AG20443 (cell line): ENCODE data around the gene NEK5.
"Not testable (repeated sequence)": the region's sequence is repeated elsewhere in the genome, so short reads cannot be mapped to it uniquely, and the experiment has no call there.

Experiments
- DNase-seq: peaks from one replicate; pipeline ENCODE4 v3.0.0; 2012; ENCODE audit warnings: low spot score, mixed read lengths

Gene NEK5, protein sequence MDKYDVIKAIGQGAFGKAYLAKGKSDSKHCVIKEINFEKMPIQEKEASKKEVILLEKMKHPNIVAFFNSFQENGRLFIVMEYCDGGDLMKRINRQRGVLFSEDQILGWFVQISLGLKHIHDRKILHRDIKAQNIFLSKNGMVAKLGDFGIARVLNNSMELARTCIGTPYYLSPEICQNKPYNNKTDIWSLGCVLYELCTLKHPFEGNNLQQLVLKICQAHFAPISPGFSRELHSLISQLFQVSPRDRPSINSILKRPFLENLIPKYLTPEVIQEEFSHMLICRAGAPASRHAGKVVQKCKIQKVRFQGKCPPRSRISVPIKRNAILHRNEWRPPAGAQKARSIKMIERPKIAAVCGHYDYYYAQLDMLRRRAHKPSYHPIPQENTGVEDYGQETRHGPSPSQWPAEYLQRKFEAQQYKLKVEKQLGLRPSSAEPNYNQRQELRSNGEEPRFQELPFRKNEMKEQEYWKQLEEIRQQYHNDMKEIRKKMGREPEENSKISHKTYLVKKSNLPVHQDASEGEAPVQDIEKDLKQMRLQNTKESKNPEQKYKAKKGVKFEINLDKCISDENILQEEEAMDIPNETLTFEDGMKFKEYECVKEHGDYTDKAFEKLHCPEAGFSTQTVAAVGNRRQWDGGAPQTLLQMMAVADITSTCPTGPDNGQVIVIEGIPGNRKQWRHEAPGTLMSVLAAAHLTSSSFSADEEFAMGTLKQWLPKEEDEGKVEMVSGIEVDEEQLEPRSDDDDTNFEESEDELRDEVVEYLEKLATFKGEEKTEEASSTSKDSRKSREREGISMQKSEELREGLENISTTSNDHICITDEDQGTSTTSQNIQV

DNA sequence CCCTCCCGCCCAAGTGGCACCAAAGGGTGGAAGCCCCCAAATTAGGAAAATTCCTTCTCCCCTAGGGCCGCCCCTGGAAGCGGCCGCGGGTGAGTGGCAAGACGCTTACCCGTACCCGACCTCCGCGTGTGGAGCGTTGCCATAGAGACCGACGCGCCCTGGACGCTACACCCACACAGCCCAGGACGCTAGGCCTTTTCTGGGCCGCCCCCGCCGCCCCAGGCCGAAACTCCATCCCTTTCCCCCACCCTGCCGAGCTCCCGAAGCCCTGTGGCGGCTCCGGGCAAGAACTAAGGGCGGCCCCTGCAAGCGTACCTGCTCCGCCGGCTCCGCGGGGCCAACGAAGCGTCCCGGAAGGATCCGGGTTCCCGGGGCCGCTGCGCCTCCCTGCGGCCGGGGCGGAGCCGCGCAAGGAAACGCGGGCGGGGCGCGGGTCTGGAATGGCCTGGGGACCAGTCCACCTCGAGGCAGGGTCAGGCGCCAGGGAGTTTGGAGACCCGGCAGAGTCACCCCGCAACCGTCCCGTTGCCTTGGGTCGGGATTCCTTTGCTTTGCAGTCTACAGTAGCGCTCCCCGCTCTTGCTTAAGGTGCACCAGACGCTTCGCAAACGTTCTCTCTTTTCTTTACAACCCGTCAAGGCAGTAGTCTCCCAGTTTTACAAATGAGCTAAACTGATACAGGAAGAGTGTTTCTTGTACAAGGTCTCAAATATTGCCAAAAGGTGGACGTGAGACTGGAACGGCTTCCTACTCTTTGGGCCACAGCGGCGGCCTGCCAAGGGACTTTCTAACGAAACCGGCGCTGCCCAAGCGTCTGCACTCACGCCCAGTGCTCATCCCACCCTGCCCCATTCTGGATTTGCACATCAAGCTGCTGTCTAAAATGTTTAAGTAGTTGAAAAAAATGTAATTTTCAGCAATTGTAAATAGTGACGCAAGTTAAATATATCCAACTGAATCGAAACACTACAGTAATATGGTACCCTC, at the start of gene NEK5:
NEK5 (minus strand) TSS at position 360 of the 987 bp plus-strand sequence. CDS start 1,591 bp downstream, outside the sequence.
- peak; percentile 91 for DNase-seq

DNA sequence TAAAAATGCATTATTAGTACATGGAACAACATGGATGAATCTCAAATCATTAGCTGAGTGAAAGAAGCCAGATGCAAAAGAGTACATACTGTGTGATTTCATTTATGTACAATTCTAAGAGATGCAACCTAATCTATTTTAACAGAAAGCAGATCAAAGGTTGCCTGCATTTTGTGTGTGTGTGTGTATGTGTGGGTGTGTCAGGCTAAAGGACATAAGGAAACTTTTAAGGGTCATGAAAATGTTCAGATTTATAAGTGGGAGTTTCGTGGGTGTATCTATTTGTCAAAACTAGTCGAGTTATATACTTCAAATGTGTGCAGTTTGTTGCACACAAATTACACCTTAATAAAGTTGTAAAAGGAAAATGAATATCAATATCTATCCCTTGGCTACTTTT, 48.4 kb upstream of the NEK5 start:
- DNase-seq, result no peak

DNA sequence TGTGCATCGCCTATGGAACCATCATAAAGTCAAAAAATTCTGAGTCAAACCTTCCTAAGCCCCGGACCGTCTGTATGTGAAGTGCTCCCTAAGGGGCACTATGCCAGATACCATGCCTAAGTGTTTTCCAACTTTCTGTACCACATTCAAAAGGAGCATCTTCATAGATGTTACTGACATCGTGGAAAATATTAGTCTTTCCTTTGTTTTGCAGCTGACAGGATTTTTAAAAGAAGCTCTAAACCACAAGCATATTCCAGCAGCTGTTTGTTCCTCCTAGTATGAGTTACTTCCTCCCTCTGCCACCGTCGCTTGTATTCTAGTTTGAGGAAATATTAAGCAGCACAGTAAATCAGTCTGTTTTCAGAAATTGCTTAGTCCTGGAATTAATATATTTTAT, 45.1 kb upstream of the NEK5 start:
- DNase-seq, result not testable (repeated sequence)

GRCh38 chr13:52173373-52173772, 44.5 kb upstream of the NEK5 start:
- no peak for DNase-seq

DNA sequence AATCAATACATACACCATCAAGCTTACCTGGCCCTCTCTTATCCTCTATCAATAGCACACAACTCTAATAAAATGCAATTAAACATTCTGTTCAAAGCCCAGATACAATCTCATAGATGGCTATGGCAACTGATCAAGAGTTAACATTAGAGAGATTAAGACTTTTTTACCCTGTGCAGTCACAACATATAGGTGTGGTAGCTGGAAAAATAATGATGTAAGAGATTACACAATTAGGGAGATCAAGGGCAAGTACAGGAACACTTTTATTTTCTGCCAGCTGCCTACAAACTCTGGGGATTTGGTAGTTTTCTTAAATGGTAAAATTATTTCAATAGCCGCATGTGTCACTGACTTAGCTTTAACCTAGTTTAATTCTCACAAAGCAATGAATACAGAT, 42.8 kb upstream of the NEK5 start:
- DNase-seq, result not testable (repeated sequence)

GRCh38 chr13:52170828-52171391, 42.0 kb upstream of the NEK5 start:
- DNase-seq, result not testable (repeated sequence)

GRCh38 chr13:52169839-52170238, 41.0 kb upstream of the NEK5 start:
- DNase-seq, result no peak

DNA sequence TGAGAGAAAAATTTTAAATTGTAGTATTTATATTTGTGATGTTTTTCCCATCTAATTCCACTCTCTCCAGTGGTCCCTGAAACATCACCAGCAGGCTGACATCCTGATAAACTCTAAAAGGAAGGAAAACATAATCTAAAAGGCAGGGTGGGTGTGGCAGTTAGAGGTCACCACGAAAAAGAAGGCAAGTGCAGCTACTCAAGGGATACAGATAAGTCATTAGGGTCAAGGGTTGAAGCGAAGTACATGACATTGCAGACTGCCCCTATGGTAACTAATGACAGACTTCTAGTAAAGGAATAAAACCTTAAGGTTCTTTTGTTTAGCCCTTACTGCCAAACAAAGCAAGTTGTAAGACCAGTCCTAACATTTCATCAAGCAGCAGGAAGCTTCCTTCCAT, 36.5 kb upstream of the NEK5 start:
- DNase-seq, result no peak

DNA sequence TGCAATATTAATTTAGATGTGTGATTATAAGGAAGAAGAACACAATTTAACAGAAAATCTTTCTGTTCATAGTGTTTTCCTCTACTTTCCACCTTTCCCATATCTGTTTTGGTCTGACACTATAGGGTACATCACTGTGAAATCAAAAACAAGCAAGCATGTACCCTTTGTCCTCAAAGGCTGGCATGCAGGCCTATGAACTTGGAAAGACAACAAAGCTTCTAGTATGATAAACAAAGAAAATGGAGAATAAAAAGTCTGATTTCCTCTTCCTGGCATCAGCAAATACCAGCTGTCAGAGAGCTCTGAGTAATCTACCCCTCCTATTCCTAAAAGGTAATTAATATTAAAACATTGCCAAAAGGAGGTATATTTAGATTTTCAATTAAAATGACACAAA, 36.1 kb upstream of the NEK5 start:
- no peak for DNase-seq

DNA sequence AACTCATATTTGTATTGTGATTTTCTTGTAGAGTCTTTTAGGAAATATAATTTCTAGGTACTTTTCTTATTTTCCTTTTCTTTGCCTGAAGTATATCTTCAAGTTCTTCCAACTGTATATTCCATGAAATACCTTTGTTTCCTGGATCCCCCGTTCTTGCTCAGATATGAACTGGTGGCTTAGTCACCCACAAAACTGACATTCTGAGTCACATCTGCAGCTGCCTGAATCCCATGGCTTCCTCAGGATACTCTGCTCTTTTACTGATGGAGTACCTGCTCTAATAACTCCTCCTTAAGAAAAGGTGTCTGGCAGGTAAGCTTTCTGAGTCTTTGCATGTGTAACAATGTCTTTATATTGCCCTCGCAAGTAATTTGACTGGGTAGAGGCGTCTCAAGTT, 35.0 kb upstream of the NEK5 start:
- DNase-seq, result not testable (repeated sequence)

DNA sequence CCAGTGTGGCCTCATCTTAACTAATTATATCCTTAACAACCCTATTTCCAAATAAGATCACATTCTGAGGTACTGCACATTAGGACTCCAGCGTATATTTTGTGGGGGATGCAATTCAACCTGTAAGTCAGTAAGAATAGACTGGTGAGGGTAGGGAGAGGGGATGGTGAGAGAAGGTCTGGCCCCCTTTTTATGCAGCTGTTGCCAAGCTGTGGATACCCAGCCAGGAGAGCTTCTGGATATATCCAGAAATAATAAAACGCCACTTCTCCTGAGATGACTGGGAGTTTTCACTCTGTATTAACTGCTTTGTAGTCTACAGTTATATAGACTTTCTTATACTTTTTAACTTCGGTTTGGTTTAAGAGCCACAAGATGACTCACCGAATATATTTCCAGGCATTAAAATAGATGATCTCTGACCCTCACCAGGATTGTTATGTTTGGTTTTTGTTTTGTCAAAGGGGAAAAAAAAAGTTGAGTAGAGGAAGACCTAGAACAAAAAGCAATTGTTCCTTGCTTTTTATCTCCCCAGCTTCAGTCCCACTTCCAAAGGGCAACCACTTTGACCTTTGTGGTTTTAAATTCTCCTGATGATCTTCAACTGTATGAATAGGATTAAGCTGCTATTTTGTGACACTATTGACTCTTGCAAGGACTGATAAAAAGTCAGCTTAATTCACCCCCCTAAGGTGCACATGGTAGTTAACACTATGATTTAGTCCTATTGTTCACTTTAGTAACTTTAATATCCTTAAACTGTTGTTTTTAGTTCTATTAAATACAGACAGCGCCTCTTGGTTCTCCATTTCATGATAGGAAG, 33.6 kb upstream of the NEK5 start:
- no peak for DNase-seq

- no peak for DNase-seq
Observed at GRCh38 chr13:52161181-52161646, 32.3 kb upstream of the NEK5 start.

DNA sequence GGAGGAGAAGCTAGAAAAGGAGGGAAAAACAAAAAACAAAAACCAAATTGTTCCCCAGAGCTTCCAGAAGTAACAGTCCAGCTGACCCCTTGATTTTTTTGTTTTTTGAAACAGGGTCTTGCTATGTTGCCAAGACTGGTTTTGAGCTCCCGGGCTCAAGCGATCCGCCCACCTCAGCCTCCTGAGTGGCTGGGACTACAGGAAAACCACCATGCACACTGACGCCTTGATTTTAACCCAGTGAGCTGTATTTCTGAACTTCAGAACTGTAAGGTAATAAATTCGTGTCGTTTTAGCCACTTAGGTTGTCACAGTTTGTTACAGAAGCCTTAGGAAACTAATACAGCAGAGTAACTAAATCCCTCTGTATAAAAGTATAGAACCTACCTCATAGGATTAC, 31.6 kb upstream of the NEK5 start:
- DNase-seq, result no peak

- no peak for DNase-seq
Observed at GRCh38 chr13:52160053-52160452, 31.2 kb upstream of the NEK5 start.

GRCh38 chr13:52159159-52159982, 30.5 kb upstream of the NEK5 start, which contains the start of gene NEK3:
Gene NEK3 (minus strand): TSS chr13:52159597. CDS start chr13:52156191, 3,406 bp downstream.
- peak; percentile 91 for DNase-seq

DNA sequence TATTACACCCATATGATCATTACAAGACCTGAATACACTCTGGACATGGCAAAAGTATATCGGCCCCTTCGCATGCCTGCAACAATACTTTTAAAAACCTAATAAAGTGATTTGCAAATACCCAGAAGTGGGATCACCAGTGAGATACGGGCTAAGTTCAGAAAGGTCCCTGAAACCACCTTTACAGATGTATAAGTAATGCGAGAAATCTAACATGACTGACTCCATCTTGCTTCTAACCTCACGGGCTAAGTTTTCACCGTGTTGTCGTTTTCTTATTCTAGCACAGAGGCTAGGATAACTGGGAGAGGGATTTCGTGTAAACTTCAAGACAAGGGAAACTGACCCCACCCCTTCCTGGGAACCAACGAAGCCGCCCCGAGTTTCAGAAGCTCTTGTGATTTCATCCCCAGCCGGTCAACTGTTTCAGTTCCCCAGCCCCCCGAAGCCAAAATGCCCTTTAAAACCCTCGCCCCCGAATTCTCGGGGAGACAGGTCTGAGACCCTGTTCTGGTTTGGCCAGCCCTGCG, 29.8 kb upstream of the NEK5 start:
- DNase-seq, result peak; percentile 66

- no peak for DNase-seq
Observed at GRCh38 chr13:52156724-52157261, 27.9 kb upstream of the NEK5 start.

GRCh38 chr13:52155177-52155576, 26.3 kb upstream of the NEK5 start:
- DNase-seq, result no peak

DNA sequence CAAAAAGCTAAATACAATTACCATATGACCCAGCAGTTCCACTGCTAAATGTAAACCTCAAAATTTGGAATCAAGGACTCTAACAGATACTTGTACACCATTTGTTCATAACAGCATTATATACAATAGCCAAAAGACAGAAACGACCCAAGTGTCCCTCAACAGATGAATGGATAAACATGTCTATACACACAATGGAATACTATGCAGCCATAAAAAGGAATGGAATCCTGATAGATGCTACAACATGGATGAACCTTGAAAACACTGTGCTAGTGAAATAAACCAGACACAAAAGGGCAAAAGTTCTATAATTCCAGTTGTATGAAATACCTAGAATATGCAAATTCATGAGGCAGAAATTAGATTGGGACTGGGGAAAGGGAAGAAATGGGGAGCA, 18.4 kb upstream of the NEK5 start:
- DNase-seq, result no peak
